Measurements from ENCODE around the gene FBXL15. TPM values are rescaled to one million over a fixed set of nuclear protein-coding genes. Genes with fewer than 3 reads are reported as not detected.
A peak's percentile ranks its signal among the peaks of the same experiment; 100 is the strongest.

FBXL15 gene
- total and polyA plus RNA-seq, 2 of the 4 experiments (the other 2 are of a cell fraction) = 3.0 to 8.4 TPM

DNA sequence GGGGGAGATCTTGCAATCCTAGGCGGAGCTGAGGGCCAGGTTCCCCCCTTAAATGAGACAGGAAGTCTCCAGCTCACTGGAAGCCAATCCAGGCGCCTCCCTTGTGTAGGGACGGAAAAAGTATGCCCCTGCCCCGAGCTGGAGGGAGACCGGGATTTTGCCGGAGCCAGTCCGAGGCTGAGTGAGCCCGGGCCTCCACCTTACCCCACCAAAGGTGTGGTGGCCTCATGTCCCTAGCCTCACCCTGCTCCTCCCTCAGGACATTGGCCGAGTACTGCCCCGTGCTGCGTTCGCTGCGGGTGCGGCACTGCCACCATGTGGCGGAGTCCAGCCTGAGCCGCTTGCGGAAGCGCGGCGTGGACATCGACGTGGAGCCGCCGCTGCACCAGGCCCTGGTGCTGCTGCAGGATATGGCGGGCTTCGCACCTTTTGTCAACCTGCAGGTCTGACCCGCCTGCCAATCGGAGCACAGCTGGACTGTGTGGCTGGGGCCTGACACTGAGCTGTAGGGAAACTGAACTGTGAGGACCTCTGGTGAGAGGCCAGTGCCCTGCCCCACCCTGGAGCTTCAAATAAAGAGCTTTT is 2.0 kb downstream of the FBXL15 start:
- H3K79me1 ChIP-seq (ENCODE audit: low read depth in 1 of 2, low read length in 2 of 2) = peaks cover 0 to 43% of the 10 kb centered on the region in 2 experiments; a peak in 2 of 4 replicates
- ChIA-PET CTCF (interaction anchor here (0.9 to 2.1 kb wide), 4 partner anchors 13 to 193 kb away, joined by 3 to 6 read pairs (median 5); partner anchors contain the start of gene NFKB2), POLR2A (ENCODE audit: unreplicated experiment) (no interaction called here)
- TF ChIP-seq, protein P1, sequence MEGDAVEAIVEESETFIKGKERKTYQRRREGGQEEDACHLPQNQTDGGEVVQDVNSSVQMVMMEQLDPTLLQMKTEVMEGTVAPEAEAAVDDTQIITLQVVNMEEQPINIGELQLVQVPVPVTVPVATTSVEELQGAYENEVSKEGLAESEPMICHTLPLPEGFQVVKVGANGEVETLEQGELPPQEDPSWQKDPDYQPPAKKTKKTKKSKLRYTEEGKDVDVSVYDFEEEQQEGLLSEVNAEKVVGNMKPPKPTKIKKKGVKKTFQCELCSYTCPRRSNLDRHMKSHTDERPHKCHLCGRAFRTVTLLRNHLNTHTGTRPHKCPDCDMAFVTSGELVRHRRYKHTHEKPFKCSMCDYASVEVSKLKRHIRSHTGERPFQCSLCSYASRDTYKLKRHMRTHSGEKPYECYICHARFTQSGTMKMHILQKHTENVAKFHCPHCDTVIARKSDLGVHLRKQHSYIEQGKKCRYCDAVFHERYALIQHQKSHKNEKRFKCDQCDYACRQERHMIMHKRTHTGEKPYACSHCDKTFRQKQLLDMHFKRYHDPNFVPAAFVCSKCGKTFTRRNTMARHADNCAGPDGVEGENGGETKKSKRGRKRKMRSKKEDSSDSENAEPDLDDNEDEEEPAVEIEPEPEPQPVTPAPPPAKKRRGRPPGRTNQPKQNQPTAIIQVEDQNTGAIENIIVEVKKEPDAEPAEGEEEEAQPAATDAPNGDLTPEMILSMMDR (conservative IDR thresholded peaks at IDR 0.05; ENCODE audit: low read depth, low read length) = peak; percentile 82
- TF ChIP-seq CEBPB (IDR thresholded peaks at IDR 0.05; ENCODE audit: low read depth, low read length) (no peak), SMC3 (IDR thresholded peaks at IDR 0.05; ENCODE audit: low read depth, low read length) (peak; percentile 73), MXI1 (IDR thresholded peaks at IDR 0.05; ENCODE audit: borderline replicate concordance, low read depth, low read length) (peak; percentile 84), MAFK (IDR thresholded peaks at IDR 0.05; ENCODE audit: low read depth, low read length) (no peak), RFX5 (IDR thresholded peaks at IDR 0.05; ENCODE audit: low read depth, low read length) (no peak), FOS (IDR thresholded peaks at IDR 0.05; ENCODE audit: low read depth, low read length) (no peak), CHD1 (IDR thresholded peaks at IDR 0.05; ENCODE audit: low read depth, low read length) (no peak), NFE2L2 (IDR thresholded peaks at IDR 0.05; ENCODE audit: low read depth, low read length) (no peak), MAZ (IDR thresholded peaks at IDR 0.05; ENCODE audit: borderline replicate concordance, low read depth, low read length) (peak; percentile 38; the same call in 1 of the 2 replicates), POLR2A (IDR thresholded peaks at IDR 0.05; ENCODE audit: low read depth, low read length) (no peak), RCOR1 (IDR thresholded peaks at IDR 0.05; ENCODE audit: insufficient replicate concordance, low read length) (no peak)
- TF ChIP-seq, protein P2, sequence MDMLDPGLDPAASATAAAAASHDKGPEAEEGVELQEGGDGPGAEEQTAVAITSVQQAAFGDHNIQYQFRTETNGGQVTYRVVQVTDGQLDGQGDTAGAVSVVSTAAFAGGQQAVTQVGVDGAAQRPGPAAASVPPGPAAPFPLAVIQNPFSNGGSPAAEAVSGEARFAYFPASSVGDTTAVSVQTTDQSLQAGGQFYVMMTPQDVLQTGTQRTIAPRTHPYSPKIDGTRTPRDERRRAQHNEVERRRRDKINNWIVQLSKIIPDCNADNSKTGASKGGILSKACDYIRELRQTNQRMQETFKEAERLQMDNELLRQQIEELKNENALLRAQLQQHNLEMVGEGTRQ (IDR thresholded peaks at IDR 0.05; ENCODE audit: low read depth, low read length) = peak; percentile 77; the same call in 1 of the 2 replicates
- TF ChIP-seq, protein P3, sequence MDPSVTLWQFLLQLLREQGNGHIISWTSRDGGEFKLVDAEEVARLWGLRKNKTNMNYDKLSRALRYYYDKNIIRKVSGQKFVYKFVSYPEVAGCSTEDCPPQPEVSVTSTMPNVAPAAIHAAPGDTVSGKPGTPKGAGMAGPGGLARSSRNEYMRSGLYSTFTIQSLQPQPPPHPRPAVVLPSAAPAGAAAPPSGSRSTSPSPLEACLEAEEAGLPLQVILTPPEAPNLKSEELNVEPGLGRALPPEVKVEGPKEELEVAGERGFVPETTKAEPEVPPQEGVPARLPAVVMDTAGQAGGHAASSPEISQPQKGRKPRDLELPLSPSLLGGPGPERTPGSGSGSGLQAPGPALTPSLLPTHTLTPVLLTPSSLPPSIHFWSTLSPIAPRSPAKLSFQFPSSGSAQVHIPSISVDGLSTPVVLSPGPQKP (IDR thresholded peaks at IDR 0.05; ENCODE audit: borderline replicate concordance, low read depth, low read length) = no peak

More for the DNA sequence above, 2.0 kb downstream of the FBXL15 start:
- Histone ChIP-seq H3K36me3 (ENCODE audit: control insufficient read depth, insufficient read depth, low read length) (peaks cover 6% of the 10 kb centered on the region; the same call in 1 of the 2 replicates), H2AK9ac (replicated peaks; ENCODE audit: low read depth, low read length, poor library complexity) (peak overlapping the region; percentile 88), H3K23ac (ENCODE audit: low read depth, low read length) (no peak overlapping the region), H2BK120ac (ENCODE audit: low read depth, low read length) (no peak overlapping the region), H3K4me1 (ENCODE audit: control insufficient read depth, insufficient read depth, low read length) (peaks cover 11% of the 10 kb centered on the region), H3K27me3 (ENCODE audit: control insufficient read depth, insufficient read depth, low read length) (peaks cover 11% of the 10 kb centered on the region; the same call in 1 of the 2 replicates), H3K9me3 (ENCODE audit: control insufficient read depth, insufficient read depth, low read length) (no peaks in the 10 kb centered on the region), H2AK5ac (ENCODE audit: low read depth, low read length) (no peak overlapping the region), H2BK5ac (ENCODE audit: low read depth, low read length, poor library complexity, severe bottlenecking) (no peak overlapping the region), H2BK15ac (ENCODE audit: low read depth, low read length) (no peak overlapping the region), H3K9ac (ENCODE audit: low read depth, low read length) (peak overlapping the region; percentile 12; the same call in 1 of the 2 replicates), H3K18ac (ENCODE audit: low read depth, low read length) (no peak overlapping the region), H2BK20ac (ENCODE audit: low read depth, low read length) (no peak overlapping the region), H3K4ac (ENCODE audit: low read depth, low read length) (0 out of 2 replicates have a peak overlapping the region, but pooled peaks have one; percentile 55), H4K91ac (ENCODE audit: insufficient read depth, low read depth, low read length) (no peak overlapping the region), H3K14ac (replicated peaks; ENCODE audit: low read depth, low read length) (no peak overlapping the region), H4K8ac (ENCODE audit: low read depth in 2 of 2, low read length in 2 of 2) (peak overlapping the region in 1 of 2 experiments; percentile 60; a peak in 2 of 4 replicates), H4K5ac (ENCODE audit: low read depth, low read length) (no peak overlapping the region), H3K4me3 (ENCODE audit: insufficient read depth, low read depth, low read length) (no peak overlapping the region), H3K56ac (ENCODE audit: extremely low read depth, insufficient read depth, low read length) (no peak overlapping the region), H4K20me1 (ENCODE audit: insufficient read depth, low read length) (no peaks in the 10 kb centered on the region), H3K4me2 (ENCODE audit: low read depth, low read length) (peak overlapping the region; percentile 89), H2AFZ (replicated peaks; ENCODE audit: low read length, poor library complexity) (peak overlapping the region; percentile 88), H3K27ac (ENCODE audit: insufficient read depth, low read length) (no peak overlapping the region), H3K9me1 (ENCODE audit: insufficient read depth, low read length) (peaks cover 13% of the 10 kb centered on the region; the same call in 1 of the 2 replicates)
- in situ Hi-C loops (cut with MboI; ENCODE audit: low sequenced_read_pairs) = no loop called here
- 8% methylated on average over 20 of the region's 28 CpGs; no CpG with 5 or more reads in 1 of the 2 experiments for WGBS, 2 experiments (ENCODE audit: extremely low coverage in 2 of 2, insufficient read length in 1 of 2)
- DNase-seq (peak; percentile 69), ATAC-seq (ENCODE audit: low read depth) (peak; percentile 55)
- BruUV-seq (replicated peaks) = no TSS peak
- intact Hi-C loops (cut with micrococcal nuclease) = loop anchor here (1.0 kb wide), 1 partner anchor 253 kb away; no protein-coding TSS in a partner anchor
- dilution Hi-C loops (cut with HindIII; ENCODE audit: low sequenced_read_pairs, unreplicated experiment) = no loop called here
